GM12878 (cell line): Measurements from ENCODE around the gene PPP1R12A. TPM values are rescaled to one million over a fixed set of nuclear protein-coding genes. Genes with fewer than 3 reads are reported as not detected.

Experiments
- ATAC-seq: fragments of 200-7000 bp; cut with Tn5 transposase; 3 replicates; pipeline ENCODE4 v1.9.1; 2020; ENCODE audit warnings: mild to moderate bottlenecking, moderate library complexity
- BruUV-seq: library from RNA; stranded (reverse); fragments of 400-500 nt; replicated peaks from 2 replicates; lab custom pipeline; 2021; lab: Mats Ljungman, UMichigan
- CTCF ChIA-PET: fragments of 300-600 bp; sonication (Branson Sonifier 250); formaldehyde crosslinking; extraction: SDS; loops from one replicate; lab custom pipeline; 2021; ENCODE audit warnings: inconsistent platforms; lab: Yijun Ruan, JAX
- POLR2A ChIA-PET: fragments of 350-600 bp; formaldehyde crosslinking; extraction: SDS; loops from one replicate; lab custom pipeline; 2021; ENCODE audit warnings: inconsistent platforms; lab: Charles Lee
- RAD21 ChIA-PET: fragments of 300-600 bp; sonication (Branson Sonifier 250); formaldehyde crosslinking; loops from one replicate; lab custom pipeline; 2023; ENCODE audit warnings: antibody characterized with exemption; ENCODE audit not compliant: unreplicated experiment; lab: Charles Lee
- SMC1A ChIA-PET: fragments of 300-600 bp; sonication (Branson Sonifier 250); formaldehyde crosslinking; loops from one replicate; lab custom pipeline; 2023; ENCODE audit not compliant: unreplicated experiment, uncharacterized antibody; lab: Charles Lee
- DNase-seq: peaks from one replicate; pipeline ENCODE4 v3.0.0-alpha.2; 2011; ENCODE audit warnings: low read depth, low spot score
- FAIRE-seq: peaks from 3 replicates; lab custom pipeline; 2011; peaks lifted over from hg19 to GRCh38; lab: Jason Lieb, UNC
- H2AFZ ChIP-seq: 2 replicates; pipeline ENCODE4 v1.6.0; 2011; ENCODE audit warnings: low read depth, low read length, control low read depth; ENCODE audit not compliant: control insufficient read depth
- H3K27ac ChIP-seq: 2 replicates; pipeline ENCODE4 v1.5.1; 2011; ENCODE audit warnings: control low read depth; ENCODE audit not compliant: control insufficient read depth, insufficient read depth
- H3K27me3 ChIP-seq, 2 experiments: replicated peaks in 1 of 2; 2 replicates each; pipeline versions ENCODE4 v1.6.0 to v1.6.1; 2011; ENCODE audit warnings: low read length in 1 of 2; ENCODE audit not compliant: control insufficient read depth in 2 of 2, insufficient read depth in 2 of 2
- H3K36me3 ChIP-seq, 2 experiments: 2 replicates each; pipeline ENCODE4 v1.5.1; 2011; ENCODE audit warnings: low read length in 1 of 2; ENCODE audit not compliant: control insufficient read depth in 2 of 2, insufficient read depth in 2 of 2
- H3K4me1 ChIP-seq: 2 replicates; pipeline ENCODE4 v1.6.1; 2011; ENCODE audit warnings: mild to moderate bottlenecking, low read length, moderate library complexity, mixed read lengths; ENCODE audit not compliant: control insufficient read depth, insufficient read depth
- H3K4me2 ChIP-seq: 2 replicates; pipeline ENCODE4 v1.6.0; 2011; ENCODE audit warnings: control low read depth; ENCODE audit not compliant: control insufficient read depth, insufficient read depth
- H3K4me3 ChIP-seq: fragments of 200-600 bp; sonication (generic); 2 replicates; pipeline ENCODE4 v1.5.1; 2016
- H3K79me2 ChIP-seq: 2 replicates; pipeline ENCODE4 v1.6.0; 2011; ENCODE audit warnings: low read length; ENCODE audit not compliant: control insufficient read depth, insufficient read depth
- H3K9ac ChIP-seq: 2 replicates; pipeline ENCODE4 v1.8.0; 2011; ENCODE audit warnings: low read length, control low read depth, mixed read lengths; ENCODE audit not compliant: control insufficient read depth, insufficient read depth
- H3K9me3 ChIP-seq: replicated peaks from 3 replicates; pipeline ENCODE4 v1.5.1; 2011; ENCODE audit warnings: mild to moderate bottlenecking, low read length; ENCODE audit not compliant: control insufficient read depth, insufficient read depth
- H4K20me1 ChIP-seq: 2 replicates; pipeline ENCODE4 v1.6.0; 2011; ENCODE audit not compliant: control insufficient read depth, insufficient read depth
- BHLHE40 ChIP-seq, 2 experiments: fragments of 450-650 bp in 1 of 2; IDR thresholded peaks; 2 replicates each; pipeline ENCODE4 v1.6.1; 2011 to 2017; ENCODE audit warnings: low read depth in 2 of 2, borderline replicate concordance in 1 of 2, improper control_type of control experiment in 1 of 2, low read length in 1 of 2, mild to moderate bottlenecking in 1 of 2
- KLF5 ChIP-seq: fragments of 450-650 bp; IDR thresholded peaks from 2 replicates; pipeline ENCODE4 v1.6.1; 2014; ENCODE audit warnings: mild to moderate bottlenecking; ENCODE audit not compliant: partially characterized antibody
- MAX ChIP-seq: IDR thresholded peaks from 2 replicates; pipeline ENCODE4 v1.6.1; 2012; ENCODE audit warnings: low read depth, low read length, improper control_type of control experiment
- NFYA ChIP-seq: IDR thresholded peaks from 2 replicates; pipeline ENCODE4 v1.6.1; 2011; ENCODE audit warnings: low read depth, mild to moderate bottlenecking, low read length, improper control_type of control experiment, borderline replicate concordance
- RAD51 ChIP-seq: fragments of 450-650 bp; IDR thresholded peaks from 2 replicates; pipeline ENCODE4 v1.6.1; 2016; ENCODE audit warnings: moderate library complexity, mild to moderate bottlenecking, inconsistent platforms
- RCOR1 ChIP-seq: conservative IDR thresholded peaks from 2 replicates; pipeline ENCODE4 v1.6.1; 2012; ENCODE audit warnings: low read depth, low read length, improper control_type of control experiment
- TAF1 ChIP-seq: IDR thresholded peaks from 2 replicates; pipeline ENCODE4 v1.6.1; 2011; ENCODE audit warnings: mild to moderate bottlenecking, low read depth, low read length, borderline replicate concordance
- TCF12 ChIP-seq: IDR thresholded peaks from 2 replicates; pipeline ENCODE4 v1.6.1; 2011; ENCODE audit warnings: low read depth, mild to moderate bottlenecking, low read length
- in situ Hi-C: fragments of 300-500 bp; cut with MboI; formaldehyde crosslinking; loops from 9 replicates; pipeline ENCODE4 v1.14.3; 2018; ENCODE audit warnings: mixed read lengths
- intact Hi-C: fragments of 100-400 bp; cut with micrococcal nuclease; formaldehyde crosslinking; loops from one replicate; pipeline ENCODE4 v1.14.2; 2022; ENCODE audit not compliant: unreplicated experiment
- polyA plus RNA-seq, 11 experiments: library from polyadenylated mRNA; depleted of rRNA in 4 of 11; unstranded in 6 of 11; stranded (reverse) in 5 of 11; fragments of >200 nt; fragmentation: Nextera tagmentation in 4 of 11; fragmentation: Illumina TruSeq in 1 of 11; extraction: Ambion mirVana in 4 of 11; extraction: Trizol in 1 of 11; gene quantifications; 1 replicate in 1 of 11; 2 replicates in 10 of 11; pipeline versions ENCODE4 v1.2.1 to v1.2.3, GENCODE V29; 2011 to 2016; ENCODE audit warnings: inconsistent platforms in 2 of 11, missing spikeins in 2 of 11, low read depth in 1 of 11
- total RNA-seq, 4 experiments: library from RNA; depleted of rRNA in 3 of 4; stranded (reverse); fragments of >200 nt in 3 of 4; fragmentation: Illumina TruSeq in 1 of 4; extraction: Trizol in 1 of 4; gene quantifications; 2 replicates each; pipeline versions ENCODE4 v1.2.1 to v1.2.3, GENCODE V29; 2013 to 2021
- TF ChIP-seq, protein P1 (sequence below): IDR thresholded peaks from 2 replicates; pipeline ENCODE4 v1.6.1; 2012; ENCODE audit warnings: low read depth, low read length, improper control_type of control experiment
- TF ChIP-seq, protein P2 (sequence below), 3 experiments: IDR thresholded peaks in 2 of 3; conservative IDR thresholded peaks in 1 of 3; 2 replicates each; pipeline ENCODE4 v1.5.1; 2011; ENCODE audit warnings: low read depth in 3 of 3, low read length in 3 of 3, mild to moderate bottlenecking in 3 of 3, control low read depth in 2 of 3, moderate library complexity in 2 of 3, inconsistent platforms in 1 of 3, mixed read lengths in 1 of 3; ENCODE audit not compliant: control insufficient read depth in 2 of 3, insufficient read depth in 1 of 3; ENCODE audit errors: extremely low read depth in 1 of 3

PPP1R12A gene
- total and polyA plus RNA-seq, 10 of the 15 experiments (the other 5 are each of a cell fraction or from before 2014, with no cell fraction given): 22.8 to 134 (median 51.4) TPM

DNA sequence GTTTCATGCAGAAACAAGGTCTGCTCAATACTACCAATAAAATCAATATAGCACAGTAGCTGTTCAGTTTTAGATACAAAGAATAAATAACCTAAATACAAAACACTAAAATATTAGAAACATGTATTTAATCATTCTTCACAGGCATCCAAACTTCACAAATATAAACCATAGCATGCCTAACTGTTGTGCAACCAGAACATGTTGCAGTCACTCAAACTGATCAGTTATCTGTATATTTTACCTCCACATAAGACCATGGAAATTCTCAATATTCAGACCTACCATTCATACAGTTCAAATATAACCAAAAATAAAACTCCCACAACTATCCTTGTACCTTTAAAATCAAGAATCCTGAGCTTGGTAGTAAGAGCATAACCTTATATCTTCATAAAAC lies 161.0 kb downstream of the PPP1R12A start:
- Histone ChIP-seq H3K9ac (no peak overlapping the region), H3K4me2 (no peak overlapping the region), H3K4me1 (no peaks in the 10 kb centered on the region), H3K27me3 (no peaks in the 10 kb centered on the region), H3K9me3 (no peaks in the 10 kb centered on the region), H3K4me3 (no peak overlapping the region), H3K79me2 (no peaks in the 10 kb centered on the region), H4K20me1 (no peaks in the 10 kb centered on the region), H3K36me3 (peaks cover 0 to 4% of the 10 kb centered on the region in 2 experiments; a peak in 2 of 4 replicates), H2AFZ (no peak overlapping the region), H3K27ac (no peak overlapping the region)
- no peak for FAIRE-seq
- ChIA-PET POLR2A (interaction anchor here (0.5 to 0.7 kb wide), 3 partner anchors 49 to 199 kb away, joined by 3 to 5 read pairs (median 3); no protein-coding TSS in a partner anchor), SMC1A (interaction anchor here (0.5 to 1.3 kb wide), 2 partner anchors 13 to 221 kb away, joined by 3 read pairs; no protein-coding TSS in a partner anchor), RAD21 (no interaction called here), CTCF (no interaction called here)
- DNase-seq: no peak
- in situ Hi-C loops (no loop called here), intact Hi-C loops (no loop called here)
- no peak for ATAC-seq
- TSS peak; percentile 41 for BruUV-seq
- no peak for TF ChIP-seq KLF5
- no peak for TF ChIP-seq RAD51
- TF ChIP-seq, protein P1, sequence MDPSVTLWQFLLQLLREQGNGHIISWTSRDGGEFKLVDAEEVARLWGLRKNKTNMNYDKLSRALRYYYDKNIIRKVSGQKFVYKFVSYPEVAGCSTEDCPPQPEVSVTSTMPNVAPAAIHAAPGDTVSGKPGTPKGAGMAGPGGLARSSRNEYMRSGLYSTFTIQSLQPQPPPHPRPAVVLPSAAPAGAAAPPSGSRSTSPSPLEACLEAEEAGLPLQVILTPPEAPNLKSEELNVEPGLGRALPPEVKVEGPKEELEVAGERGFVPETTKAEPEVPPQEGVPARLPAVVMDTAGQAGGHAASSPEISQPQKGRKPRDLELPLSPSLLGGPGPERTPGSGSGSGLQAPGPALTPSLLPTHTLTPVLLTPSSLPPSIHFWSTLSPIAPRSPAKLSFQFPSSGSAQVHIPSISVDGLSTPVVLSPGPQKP: no peak
- TF ChIP-seq, protein P2, sequence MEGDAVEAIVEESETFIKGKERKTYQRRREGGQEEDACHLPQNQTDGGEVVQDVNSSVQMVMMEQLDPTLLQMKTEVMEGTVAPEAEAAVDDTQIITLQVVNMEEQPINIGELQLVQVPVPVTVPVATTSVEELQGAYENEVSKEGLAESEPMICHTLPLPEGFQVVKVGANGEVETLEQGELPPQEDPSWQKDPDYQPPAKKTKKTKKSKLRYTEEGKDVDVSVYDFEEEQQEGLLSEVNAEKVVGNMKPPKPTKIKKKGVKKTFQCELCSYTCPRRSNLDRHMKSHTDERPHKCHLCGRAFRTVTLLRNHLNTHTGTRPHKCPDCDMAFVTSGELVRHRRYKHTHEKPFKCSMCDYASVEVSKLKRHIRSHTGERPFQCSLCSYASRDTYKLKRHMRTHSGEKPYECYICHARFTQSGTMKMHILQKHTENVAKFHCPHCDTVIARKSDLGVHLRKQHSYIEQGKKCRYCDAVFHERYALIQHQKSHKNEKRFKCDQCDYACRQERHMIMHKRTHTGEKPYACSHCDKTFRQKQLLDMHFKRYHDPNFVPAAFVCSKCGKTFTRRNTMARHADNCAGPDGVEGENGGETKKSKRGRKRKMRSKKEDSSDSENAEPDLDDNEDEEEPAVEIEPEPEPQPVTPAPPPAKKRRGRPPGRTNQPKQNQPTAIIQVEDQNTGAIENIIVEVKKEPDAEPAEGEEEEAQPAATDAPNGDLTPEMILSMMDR (IDR thresholded peaks at IDR 0.05 in 2 of 3, conservative IDR thresholded peaks at IDR 0.05 in 1 of 3; ENCODE audit: control insufficient read depth in 2 of 3, extremely low read depth in 1 of 3, insufficient read depth in 1 of 3, low read depth in 3 of 3, low read length in 3 of 3): no peak
- no peak for TF ChIP-seq BHLHE40 (IDR thresholded peaks at IDR 0.05; ENCODE audit: borderline replicate concordance in 1 of 2, low read depth in 2 of 2, low read length in 1 of 2)
- no peak for TF ChIP-seq TCF12
- TF ChIP-seq MAX: no peak
- no peak for TF ChIP-seq NFYA
- no peak for TF ChIP-seq RCOR1
- TF ChIP-seq TAF1: no peak
